Islet of Langerhans (tissue), 1 donor: ENCODE measurements around the gene POLE.

Experiments
- FAIRE-seq: peaks from one replicate; lab custom pipeline; 2011; peaks lifted over from hg19 to GRCh38; lab: Jason Lieb, UNC

The POLE gene

DNA sequence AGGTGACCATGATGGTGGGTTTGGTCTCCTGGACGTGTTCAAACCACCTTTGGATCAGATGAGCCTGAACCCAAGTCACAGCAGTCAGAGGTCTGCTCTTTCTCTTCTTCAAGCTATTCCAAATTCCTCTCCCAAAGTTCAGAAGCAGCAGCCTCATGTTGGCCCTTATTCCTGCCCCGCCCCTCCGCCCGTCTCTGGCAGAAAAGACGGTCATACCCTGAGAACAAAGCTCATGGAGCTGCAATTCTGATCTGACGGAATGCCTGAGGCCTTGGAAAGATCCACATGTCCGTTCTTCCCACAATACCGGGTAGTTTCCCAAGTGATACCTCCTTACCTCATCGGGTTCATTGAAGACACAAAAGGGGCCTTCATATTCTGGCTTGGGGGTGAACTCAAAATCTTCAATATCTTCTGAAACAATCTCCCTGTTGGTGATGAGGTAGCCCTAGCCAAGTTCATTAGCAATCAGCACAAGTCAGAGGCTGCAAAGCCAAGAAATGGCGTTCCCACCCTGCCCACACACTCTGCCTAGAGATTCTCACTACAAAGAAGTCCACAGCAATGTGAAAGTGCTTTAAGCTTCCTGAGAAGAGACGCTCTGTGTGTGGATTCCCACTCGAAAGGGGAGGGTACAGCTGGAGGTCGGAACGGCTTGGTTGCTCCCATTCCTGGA, 11.2 kb downstream of the POLE start:
- FAIRE-seq, result no peak

DNA sequence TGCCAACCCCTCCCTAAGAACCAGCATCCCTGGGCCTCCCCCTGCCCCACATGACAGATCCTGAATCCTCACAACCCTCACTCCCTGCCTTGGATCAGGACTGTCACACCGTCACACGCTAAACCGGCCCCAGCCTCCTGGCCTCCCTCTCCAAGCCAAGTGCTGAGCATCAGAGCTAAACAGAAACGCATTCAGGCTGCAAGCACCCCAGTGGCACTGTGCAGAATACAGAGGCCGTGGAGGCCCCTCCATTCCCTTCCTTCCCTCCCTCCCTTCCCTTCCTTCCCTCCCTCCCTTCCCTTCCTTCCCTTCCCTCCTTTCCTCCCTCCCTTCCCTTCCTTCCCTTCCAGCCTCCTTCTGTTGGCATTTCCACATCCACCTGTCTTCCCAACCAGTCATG, 12.6 kb downstream of the POLE start:
- no peak for FAIRE-seq

DNA sequence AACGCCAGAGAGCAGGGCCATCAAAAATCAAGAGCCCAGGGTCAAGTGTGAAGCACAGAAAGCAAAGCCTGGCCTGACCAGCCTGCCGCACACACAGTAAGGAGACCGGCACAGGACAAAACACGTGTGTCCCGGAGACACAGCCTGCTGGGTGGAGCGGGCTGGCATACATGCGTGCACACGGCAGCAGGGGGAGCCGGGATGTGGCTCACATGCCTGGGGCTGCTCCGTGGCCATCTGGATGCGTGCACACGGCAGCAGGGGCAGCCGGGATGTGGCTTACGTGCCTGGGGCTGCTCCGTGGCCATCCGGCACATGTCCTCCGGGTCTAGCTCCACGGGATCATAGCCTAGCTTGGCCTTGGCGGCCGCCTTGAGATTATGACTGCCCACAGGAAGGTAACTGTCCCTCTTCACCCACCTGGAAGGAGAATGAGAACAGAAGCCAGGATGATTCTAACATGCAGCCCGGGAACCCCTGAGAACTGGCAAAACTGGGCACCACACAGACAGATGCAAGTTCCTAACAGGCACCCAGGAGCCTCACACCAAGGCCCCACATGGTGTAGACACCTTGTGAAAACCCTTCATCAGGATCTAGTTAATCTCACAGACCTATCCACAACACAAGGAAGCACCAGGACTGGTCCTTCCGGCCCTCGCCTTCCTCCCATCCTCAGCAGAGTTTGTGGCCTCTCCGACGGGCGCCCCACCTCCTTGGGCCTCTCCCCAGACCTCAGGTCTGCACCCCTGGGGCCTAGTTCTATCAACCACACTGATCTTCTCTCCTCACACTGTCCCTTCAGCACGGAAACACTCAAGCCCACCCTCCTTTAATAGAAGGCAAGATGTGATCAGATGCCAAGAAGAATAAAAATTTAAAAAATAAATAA, 13.6 kb downstream of the POLE start:
- FAIRE-seq, result no peak

DNA sequence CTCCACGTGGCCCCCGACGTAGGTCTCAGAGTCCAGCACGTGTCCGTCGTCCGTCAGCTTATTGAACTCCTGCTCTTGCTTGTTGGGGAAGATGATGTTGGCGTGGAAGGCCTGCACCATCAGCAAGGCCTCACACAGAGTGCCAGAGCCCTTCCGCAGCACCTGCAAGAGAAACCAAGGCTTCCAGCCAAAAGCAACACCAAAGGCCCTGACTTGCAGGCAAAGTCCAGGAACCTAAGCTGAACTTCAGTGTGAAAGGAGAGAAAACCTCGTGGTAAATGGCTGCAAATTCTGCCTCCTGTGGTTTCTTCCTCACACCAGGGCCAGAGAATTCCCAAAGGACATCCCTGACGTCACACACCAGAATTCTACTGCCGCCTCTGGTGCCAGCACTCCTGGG, 14.5 kb downstream of the POLE start:
- FAIRE-seq, result no peak

DNA sequence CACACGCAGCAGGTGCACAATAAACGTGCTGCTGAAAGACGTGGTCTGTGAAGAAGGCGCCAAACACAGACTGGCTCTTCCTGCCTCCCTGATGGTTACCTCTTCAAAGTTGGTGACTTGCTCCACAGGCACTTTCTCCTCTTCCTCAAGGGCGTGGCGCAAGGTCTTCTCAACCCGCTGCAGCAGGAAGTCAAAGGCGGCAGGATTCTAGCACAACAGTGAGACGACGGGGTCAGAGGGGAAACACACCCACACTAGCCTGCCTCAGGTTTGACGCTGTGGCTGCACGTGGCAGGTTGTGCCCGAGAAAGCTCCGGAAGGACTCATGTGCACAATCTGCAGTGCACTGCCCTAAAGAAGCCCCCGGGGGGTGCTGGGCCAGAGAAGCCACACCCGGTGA, 15.0 kb downstream of the POLE start:
- FAIRE-seq, result no peak

DNA sequence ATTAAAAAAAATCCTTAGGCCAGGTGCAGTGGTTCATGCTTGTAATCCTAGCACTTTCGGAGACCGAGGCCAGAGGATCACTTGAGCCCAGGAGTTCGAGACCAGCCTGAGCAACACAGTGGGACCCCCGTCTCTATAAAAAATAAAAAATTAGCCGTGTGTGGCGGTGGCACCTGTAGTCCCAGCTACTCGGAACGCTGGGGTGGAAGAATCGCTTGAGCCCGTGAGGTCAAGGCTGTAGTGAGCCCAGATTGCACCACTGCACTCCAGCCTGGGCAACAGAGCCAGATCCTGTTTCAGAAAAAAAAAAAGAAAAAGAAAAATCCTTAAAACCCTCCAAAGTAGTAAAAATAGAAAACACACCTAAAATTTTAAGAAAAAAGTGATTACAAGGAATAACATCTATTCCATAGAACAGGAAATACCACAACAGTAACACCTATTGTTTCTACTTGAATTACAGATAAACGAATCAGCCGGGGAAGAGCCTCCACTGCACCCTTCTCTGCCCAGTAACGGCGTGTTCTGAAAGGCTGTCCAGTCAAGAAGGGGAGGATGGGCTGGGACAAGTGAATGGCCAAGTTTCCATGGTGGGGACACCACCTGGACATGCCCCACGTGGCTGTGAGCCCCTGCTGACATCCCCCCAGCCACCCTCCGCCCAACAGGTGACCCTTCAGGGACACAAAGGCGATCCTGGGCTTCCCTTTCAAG, 17.8 kb downstream of the POLE start:
- FAIRE-seq, result no peak

DNA sequence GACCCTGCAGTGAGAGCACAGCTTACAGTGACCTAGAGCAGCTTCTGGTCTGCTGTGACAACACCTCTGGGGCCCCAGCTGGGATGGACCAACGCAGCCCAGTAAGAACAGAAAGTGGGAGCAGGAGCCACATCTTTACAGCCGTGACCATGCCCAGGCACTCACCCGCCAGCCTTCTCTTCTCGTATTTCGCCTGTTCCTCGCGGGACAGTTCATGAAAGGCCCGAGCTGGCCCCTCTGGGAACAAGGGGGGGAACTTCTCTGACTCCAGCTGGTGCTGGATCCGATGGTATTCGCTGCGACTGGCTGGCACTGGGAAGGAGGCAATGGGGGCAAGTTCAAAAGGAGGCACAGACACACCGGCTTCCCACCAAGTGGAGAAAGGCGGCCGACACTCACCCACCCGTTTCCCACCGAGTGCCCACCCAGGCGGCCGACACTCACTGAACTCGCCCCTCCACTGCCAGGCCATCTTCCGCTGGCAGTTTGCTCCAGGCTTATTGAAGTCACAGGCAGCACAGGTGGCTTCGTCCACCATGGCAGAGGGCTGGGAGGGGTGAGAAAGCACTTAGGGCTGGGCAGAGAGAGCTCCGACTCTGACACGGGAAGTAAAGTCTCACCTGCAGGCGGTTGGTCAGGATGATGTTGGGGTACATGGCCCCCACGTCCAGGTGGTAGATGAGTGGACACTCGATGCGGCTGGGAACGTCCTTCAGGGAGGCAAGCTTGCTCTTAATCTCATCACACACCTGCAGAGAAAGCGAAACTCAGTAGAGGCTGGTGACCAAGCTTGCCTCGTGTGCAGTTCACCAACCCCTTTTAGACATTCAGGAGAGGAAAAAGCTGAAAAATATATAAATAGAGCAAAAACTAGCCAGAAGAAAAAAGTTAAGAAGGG, 18.7 kb downstream of the POLE start:
- no peak for FAIRE-seq

DNA sequence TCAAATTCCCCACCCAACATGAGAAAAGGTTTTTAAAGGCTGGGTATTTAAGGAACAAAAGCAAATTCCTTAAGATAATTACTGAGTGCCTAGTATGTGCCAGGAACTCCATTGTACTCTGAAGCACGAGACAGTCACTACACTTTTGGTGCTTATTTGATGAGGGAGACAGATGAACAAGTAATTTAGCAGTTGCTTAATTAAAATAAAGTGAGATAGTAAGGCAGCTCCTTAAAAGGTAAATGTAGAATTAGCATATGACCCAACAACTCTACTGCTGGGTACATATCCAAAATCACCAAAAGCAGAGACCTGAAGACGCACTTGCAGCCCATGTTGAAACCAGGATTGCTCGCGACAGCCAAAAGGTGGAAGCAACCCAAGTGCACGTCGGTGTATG, 21.3 kb downstream of the POLE start:
- FAIRE-seq, result no peak

DNA sequence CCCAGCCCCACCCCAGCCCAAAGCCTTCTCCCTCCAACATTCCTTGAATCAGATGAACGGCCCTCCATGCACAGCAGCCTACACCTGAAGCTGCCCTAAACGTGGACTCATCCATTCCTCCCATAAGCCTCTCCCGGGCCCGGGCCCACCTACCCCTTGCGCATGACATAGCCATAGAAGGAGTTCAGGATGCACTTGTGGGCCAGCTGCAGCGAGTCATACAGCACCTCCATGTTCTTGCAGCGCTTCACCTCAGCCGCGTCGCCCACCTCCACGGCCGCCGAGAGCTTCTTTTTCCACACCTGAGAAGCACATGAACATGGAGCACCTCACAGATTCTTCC, 22.0 kb downstream of the POLE start:
- no peak for FAIRE-seq

DNA sequence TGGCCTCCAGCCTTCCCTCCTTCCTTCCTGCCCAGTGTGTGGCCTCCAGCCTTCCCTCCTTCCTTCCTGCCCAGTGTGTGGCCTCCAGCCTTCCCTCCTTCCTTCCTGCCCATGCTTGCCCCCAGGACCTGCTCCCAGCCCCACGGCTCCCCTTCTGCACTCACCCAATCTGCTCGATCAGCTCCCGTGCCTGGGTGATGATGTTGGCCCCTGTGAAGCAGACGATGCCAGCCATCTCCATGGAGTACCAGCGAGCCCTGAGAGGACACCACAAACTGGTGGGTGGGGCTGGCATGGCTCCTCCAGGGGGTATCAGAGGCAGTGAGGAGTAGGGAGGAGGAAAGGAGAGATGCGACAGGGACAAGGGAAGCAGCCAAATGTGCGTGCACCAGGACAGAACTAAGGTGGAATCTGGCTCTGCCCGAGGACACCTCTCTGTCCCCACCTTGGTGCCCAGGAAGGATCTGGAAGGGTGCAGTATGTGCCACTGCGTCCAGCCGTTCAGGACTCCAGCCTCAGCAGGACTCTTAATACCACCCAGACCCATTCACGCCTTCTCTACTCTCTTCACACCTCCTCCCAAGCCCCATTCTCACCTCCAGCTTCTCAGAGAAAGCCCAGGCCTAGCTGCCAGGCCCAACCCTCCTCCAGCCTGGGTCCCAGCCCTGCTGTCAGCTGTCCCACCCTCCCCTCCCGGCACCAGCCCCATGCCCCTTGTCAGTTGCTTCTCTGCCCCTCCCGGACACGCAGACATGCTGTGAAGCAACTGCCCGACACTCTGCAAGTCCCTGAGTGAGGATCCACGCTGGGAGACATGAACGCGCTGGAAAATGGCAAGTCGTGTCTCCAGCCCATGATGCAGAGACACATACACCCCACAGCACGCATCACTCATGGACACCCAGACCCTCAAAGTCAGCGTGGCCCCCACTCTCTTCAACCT, 22.7 kb downstream of the POLE start:
- FAIRE-seq, result no peak

DNA sequence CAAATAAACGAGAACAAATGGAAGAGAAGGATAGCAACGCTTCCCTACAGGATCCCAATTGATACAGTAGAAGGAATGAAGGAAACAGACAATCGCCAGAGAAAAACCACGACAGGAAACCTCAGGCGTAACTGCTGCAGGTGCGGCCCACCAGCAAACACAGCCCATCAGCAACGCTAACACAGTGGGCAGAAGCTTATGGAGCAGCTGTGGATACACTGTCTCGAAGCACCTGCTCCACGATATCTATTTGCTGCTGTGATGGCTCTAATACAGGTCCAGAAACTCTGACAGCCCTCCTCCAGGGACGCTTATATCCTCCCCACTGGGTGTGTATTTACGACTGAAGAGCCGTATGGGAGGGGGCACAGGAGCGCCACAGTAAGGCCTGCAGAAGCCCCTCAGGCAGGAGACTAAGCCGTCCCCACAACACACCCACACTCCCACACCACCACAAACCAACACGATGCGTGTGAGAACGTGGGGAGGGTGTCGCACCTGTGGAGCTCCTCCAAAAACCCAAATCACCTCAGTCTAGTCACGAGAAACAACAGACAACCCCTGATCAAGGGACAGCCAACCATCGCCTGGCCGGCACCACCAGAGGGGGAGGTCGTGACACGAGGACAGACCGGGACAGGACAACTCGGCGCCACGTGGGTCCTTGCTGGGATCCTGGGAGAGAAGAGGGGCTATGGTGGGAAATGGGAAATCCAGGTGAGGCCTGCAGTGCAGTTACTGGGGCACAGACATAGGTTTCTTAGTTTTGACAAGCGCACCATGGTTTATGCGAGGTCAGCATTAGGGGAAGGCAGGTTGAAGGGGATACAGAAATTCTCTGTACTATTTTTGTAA, 24.0 kb downstream of the POLE start:
- FAIRE-seq, result no peak

DNA sequence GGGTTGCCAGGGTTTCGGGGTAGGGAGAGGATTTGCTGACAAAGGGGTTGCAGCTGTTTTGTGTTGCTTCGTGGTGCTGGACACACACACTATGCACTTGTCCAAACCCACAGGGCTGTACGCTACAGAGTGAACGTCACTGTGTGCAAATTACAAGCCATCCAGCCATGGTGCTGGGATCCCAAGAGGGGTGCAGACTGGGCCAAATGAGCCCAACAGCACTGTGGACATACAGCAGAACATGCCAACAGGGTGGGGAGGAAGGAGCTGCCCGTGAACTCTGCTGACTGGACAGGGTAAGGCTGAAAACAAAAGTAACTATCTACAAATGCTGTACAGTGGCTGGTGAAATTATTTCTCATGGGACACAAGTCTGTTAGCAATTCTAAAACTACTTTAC, 25.2 kb downstream of the POLE start:
- FAIRE-seq, result no peak

DNA sequence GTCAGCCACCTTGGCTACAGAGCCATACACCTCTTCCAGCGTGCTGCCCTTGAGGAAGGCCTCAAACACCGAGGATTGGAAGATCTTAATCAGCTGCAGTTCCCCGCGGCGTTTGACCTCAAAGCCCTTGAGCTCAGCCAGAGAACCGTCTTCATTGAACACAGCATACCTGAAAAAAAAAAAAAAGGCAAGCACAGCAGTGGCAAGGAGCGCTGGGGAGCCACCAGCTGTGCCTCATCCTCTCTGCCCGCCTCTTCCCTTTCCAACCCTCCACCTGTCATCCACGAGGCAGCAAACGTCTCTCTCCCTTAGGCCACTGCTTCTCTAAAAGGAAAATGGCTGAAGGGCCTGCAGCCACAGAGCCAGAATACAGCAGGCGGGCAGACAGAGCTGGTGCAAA, 26.1 kb downstream of the POLE start:
- no peak for FAIRE-seq

DNA sequence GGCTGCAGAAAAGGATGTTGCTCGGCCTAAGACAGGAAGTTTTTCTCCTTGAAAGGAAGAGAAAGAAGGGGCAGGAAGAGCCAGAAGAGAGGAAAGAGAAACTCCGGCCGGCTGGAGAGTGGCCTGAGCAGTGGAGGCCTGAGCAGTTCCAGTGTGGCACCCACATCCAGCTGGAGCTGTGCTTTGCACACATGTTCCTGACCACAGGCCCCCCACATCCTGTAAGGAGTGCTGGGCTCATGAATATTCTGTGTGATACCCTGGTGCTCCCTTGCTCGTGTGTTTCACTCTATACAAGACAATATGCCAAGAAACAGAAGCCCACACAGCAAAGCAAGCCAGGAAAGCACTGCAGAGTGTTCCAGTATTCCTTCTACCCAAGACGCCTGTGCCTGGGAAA, 27.1 kb downstream of the POLE start:
- no peak for FAIRE-seq

DNA sequence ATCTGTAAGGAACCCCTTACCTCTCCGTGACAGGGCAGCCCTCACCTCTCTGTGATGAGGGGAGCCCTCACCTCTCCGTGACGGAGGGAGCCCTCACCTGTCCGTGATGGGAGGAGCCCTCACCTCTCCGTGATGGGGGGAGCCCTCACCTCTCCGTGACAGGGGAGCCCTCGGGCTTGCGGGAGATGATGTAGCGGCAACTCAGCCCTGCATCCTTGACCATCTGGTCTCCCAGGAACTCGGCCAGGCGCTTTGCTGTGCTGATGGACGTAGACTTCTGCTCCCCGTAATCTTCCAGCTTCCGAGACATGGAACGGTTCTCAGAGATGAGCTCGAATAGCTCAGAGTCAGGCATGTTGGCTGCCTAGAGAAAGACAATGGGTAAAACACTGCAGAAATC, 28.0 kb downstream of the POLE start:
- FAIRE-seq, result no peak

DNA sequence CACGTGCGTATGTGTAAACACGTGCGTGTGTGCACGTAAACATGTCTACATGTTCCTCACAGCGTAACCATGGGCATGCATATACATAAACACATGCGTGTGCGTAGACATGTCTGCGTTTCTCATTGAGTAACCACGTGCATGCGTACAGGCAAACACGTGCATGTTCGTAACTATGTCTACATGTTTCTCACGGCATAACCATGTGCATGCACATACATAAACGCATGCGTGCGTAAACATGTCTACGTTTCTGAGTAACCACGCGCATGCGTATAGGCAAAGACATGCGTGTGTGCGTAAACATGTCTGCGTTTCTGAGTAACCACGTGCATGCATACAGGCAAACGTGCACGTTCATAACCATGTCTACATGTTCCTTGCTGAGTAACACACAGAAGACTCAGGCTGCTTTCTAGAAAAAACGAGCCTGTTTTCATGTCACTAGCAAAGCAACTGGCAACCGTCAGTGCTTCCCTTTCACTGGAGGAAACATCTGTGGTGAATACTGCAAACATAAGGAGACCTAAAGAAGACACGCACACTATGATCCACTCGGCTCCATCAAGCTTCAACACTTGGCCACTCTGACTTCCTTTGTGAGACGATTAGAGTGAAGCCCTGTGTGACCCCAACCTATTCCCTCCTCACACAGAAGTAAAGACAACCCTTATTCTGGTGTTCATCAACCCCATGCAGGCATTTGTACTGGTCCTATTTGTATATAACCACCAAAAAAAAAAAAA, 28.8 kb downstream of the POLE start:
- no peak for FAIRE-seq

DNA sequence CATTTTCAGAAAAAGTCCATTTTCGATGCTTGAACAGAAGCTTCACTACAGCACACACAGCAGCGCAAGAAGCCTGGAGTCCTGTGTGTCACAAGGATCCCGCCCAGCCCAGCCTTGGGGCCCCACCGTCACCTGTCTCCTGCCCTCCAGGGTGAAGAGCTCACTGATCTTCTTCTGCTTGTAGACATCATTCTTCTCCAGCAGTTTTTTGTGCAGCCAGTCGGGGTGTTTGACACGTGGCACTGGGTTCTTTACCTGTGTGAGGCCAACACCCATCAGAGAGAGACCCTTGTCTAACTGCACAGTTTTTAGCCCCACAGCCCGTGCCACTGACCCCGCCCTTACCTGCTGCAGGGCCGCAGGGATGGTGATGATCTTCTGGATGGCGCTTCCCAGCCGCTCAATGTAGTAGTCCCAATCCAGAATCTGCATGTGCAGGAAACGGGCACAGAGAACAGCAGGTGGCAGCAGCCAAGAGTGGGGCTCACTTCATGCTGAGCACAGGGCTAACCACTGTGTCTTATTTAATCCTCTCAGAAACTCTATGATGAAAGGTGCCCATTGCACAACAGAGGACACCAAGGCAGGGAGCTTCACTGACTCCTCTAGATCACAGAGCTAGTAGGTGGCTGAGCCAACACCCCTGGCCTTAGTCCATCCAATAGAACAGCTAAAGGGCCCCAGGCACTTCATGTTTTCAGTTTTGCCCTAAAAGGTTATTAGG, 30.0 kb downstream of the POLE start:
- FAIRE-seq, result no peak

DNA sequence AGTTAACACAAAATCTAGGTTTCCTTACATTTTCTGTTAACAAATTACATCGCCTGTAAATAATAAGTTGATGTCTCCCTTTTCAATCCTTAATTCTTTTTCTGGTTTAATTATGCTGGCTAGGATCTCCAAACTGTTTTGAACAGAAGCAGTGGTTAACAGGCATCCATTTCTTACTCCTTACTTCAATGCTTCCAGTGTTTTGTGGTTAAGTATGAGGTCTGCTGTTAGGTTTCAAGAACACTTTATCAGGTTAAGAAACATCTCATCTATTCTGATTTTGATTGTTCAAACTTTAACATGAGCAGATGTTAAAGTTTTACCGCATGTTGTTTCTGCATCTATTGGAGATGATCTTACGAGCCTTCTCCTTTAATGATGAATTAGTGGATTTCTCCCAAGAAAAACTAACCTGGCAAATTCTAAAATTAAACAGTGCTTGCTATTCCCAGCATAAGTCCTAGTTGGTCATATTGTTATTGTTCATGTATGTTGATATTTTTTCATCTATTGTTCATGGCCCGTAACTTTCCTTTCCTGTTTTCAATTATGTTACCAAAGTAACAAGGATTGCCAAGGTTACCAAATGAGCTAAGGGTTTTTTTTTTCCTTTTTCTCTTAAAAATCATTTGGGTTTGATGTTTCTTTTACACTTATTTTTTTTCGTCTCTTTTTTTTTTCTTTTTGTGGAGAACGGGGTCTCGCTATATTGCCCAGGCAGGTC, 33.4 kb downstream of the POLE start:
- FAIRE-seq, result no peak
